CD4-positive, alpha-beta T cell treated with Interleukin-21 for 1 hour (primary cell): ENCODE data around the gene PROC.
A peak's percentile ranks its signal among the peaks of the same experiment; 100 is the strongest.

Experiments
- DNase-seq: peaks from one replicate; pipeline ENCODE4 v3.0.0-alpha.2; 2020

The PROC gene

GRCh38 chr2:127414638-127415592, 3.3 kb upstream of the PROC start:
- no peak for DNase-seq

DNA sequence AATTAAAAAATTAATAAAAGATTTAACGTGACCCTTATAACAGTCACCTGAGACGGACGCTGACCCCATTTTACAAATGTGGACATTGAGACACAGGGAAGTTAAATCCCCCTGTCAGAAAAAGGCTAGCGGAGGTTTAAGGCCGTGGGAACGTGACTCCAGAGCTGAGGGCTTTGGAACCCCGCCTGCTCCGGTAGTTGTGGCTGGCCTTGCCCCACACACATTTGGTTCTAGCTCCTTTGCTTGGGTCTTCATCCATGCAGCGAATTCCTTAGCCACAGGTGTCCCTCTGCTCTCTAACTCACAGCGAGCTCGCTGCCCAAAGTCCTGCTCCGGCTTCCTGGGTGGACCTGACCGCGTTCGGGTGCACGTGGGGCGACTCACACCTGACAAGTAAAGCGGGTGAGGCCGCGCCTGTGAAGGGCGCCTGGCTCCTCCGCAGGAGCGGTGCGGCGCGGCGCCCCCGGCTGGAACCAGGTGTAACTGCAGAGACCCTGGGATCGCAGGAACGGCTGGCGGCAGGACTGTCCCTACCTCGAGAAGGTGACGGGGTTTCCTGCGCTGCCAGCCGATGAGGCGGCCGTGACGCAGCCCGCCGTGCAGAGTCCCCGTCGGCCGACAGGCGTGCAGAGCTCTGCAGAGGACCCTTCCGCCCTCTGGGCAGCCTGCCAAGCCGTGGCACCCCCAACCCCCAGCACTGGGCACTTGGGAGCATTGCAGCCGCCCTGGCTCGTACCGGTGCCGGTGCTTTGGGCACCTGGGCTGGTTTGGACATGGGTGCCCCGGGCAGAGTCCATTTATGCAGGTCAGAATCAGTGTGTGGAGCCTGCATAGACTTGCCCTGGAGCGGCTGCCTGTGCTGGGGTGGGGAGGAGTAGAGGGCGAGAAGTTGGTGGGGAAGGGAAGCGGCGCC, 2.4 kb upstream of the PROC start:
- peak; percentile 87 for DNase-seq

- DNase-seq, result no peak
These were observed 1.7 kb upstream of the PROC start for GRCh38 chr2:127416506-127417001.

GRCh38 chr2:127417406-127417805, 821 bp upstream of the PROC start:
- no peak for DNase-seq

DNA sequence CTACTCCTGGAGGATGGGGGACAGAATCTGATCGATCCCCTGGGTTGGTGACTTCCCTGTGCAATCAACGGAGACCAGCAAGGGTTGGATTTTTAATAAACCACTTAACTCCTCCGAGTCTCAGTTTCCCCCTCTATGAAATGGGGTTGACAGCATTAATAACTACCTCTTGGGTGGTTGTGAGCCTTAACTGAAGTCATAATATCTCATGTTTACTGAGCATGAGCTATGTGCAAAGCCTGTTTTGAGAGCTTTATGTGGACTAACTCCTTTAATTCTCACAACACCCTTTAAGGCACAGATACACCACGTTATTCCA, 844 bp downstream of the PROC start:
- no peak for DNase-seq

DNA sequence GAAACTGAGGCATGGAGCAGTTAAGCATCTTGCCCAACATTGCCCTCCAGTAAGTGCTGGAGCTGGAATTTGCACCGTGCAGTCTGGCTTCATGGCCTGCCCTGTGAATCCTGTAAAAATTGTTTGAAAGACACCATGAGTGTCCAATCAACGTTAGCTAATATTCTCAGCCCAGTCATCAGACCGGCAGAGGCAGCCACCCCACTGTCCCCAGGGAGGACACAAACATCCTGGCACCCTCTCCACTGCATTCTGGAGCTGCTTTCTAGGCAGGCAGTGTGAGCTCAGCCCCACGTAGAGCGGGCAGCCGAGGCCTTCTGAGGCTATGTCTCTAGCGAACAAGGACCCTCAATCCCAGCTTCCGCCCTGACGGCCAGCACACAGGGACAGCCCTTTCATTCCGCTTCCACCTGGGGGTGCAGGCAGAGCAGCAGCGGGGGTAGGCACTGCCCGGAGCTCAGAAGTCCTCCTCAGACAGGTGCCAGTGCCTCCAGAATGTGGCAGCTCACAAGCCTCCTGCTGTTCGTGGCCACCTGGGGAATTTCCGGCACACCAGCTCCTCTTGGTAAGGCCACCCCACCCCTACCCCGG, 1.3 kb downstream of the PROC start:
- DNase-seq, result no peak

- no peak for DNase-seq
These were observed 2.0 kb downstream of the PROC start for GRCh38 chr2:127420039-127420864.

DNA sequence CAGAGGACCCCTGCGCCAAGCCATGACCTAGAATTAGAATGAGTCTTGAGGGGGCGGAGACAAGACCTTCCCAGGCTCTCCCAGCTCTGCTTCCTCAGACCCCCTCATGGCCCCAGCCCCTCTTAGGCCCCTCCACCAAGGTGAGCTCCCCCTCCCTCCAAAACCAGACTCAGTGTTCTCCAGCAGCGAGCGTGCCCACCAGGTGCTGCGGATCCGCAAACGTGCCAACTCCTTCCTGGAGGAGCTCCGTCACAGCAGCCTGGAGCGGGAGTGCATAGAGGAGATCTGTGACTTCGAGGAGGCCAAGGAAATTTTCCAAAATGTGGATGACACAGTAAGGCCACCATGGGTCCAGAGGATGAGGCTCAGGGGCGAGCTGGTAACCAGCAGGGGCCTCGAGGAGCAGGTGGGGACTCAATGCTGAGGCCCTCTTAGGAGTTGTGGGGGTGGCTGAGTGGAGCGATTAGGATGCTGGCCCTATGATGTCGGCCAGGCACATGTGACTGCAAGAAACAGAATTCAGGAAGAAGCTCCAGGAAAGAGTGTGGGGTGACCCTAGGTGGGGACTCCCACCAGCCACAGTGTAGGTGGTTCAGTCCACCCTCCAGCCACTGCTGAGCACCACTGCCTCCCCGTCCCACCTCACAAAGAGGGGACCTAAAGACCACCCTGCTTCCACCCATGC, 3.0 kb downstream of the PROC start:
- DNase-seq, result no peak

GRCh38 chr2:127421871-127422558, 3.8 kb downstream of the PROC start:
- no peak for DNase-seq

DNA sequence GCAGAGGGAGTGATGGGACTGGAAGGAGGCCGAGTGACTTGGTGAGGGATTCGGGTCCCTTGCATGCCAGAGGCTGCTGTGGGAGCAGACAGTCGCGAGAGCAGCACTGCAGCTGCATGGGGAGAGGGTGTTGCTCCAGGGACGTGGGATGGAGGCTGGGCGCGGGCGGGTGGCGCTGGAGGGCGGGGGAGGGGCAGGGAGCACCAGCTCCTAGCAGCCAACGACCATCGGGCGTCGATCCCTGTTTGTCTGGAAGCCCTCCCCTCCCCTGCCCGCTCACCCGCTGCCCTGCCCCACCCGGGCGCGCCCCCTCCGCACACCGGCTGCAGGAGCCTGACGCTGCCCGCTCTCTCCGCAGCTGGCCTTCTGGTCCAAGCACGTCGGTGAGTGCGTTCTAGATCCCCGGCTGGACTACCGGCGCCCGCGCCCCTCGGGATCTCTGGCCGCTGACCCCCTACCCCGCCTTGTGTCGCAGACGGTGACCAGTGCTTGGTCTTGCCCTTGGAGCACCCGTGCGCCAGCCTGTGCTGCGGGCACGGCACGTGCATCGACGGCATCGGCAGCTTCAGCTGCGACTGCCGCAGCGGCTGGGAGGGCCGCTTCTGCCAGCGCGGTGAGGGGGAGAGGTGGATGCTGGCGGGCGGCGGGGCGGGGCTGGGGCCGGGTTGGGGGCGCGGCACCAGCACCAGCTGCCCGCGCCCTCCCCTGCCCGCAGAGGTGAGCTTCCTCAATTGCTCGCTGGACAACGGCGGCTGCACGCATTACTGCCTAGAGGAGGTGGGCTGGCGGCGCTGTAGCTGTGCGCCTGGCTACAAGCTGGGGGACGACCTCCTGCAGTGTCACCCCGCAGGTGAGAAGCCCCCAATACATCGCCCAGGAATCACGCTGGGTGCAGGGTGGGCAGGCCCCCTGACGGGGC, 4.6 kb downstream of the PROC start:
- no peak for DNase-seq

- no peak for DNase-seq
These were observed 5.2 kb downstream of the PROC start for GRCh38 chr2:127423478-127423843.

DNA sequence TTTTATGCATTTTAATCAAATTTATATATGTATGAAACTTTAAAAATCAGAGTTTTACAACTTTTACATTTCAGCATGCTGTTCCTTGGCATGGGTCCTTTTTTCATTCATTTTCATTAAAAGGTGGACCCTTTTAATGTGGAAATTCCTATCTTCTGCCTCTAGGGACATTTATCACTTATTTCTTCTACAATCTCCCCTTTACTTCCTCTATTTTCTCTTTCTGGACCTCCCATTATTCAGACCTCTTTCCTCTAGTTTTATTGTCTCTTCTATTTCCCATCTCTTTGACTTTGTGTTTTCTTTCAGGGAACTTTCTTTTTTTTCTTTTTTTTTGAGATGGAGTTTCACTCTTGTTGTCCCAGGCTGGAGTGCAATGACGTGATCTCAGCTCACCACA, 5.7 kb downstream of the PROC start:
- no peak for DNase-seq

GRCh38 chr2:127424598-127425520, 6.6 kb downstream of the PROC start:
- no peak for DNase-seq

- DNase-seq, result no peak
These were observed 7.6 kb downstream of the PROC start for GRCh38 chr2:127425540-127426490.

GRCh38 chr2:127426501-127427354, 8.5 kb downstream of the PROC start:
- DNase-seq, result no peak

DNA sequence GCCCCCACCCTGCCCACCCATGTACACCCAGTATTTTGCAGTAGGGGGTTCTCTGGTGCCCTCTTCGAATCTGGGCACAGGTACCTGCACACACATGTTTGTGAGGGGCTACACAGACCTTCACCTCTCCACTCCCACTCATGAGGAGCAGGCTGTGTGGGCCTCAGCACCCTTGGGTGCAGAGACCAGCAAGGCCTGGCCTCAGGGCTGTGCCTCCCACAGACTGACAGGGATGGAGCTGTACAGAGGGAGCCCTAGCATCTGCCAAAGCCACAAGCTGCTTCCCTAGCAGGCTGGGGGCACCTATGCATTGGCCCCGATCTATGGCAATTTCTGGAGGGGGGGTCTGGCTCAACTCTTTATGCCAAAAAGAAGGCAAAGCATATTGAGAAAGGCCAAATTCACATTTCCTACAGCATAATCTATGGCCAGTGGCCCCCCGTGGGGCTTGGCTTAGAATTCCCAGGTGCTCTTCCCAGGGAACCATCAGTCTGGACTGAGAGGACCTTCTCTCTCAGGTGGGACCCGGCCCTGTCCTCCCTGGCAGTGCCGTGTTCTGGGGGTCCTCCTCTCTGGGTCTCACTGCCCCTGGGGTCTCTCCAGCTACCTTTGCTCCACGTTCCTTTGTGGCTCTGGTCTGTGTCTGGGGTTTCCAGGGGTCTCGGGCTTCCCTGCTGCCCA, 9.3 kb downstream of the PROC start:
- DNase-seq, result no peak
